ENCODE results near the gene SLC35E1.

SLC35E1 gene

GRCh38 chr19:16615808-16616207 lies 43.6 kb upstream of the SLC35E1 start:
- TF ChIP-seq, protein P1, sequence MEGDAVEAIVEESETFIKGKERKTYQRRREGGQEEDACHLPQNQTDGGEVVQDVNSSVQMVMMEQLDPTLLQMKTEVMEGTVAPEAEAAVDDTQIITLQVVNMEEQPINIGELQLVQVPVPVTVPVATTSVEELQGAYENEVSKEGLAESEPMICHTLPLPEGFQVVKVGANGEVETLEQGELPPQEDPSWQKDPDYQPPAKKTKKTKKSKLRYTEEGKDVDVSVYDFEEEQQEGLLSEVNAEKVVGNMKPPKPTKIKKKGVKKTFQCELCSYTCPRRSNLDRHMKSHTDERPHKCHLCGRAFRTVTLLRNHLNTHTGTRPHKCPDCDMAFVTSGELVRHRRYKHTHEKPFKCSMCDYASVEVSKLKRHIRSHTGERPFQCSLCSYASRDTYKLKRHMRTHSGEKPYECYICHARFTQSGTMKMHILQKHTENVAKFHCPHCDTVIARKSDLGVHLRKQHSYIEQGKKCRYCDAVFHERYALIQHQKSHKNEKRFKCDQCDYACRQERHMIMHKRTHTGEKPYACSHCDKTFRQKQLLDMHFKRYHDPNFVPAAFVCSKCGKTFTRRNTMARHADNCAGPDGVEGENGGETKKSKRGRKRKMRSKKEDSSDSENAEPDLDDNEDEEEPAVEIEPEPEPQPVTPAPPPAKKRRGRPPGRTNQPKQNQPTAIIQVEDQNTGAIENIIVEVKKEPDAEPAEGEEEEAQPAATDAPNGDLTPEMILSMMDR (IDR thresholded peaks at IDR 0.05; ENCODE audit: low read depth, low read length), result no peak

GRCh38 chr19:16614941-16615340 lies 42.7 kb upstream of the SLC35E1 start:
- in situ Hi-C loops (cut with HindIII; ENCODE audit: low sequenced_read_pairs), result no loop called here
- TF ChIP-seq, protein P1 (IDR thresholded peaks at IDR 0.05; ENCODE audit: low read depth, low read length), result no peak
- DNase-seq (ENCODE audit: low read depth, low spot score), result no peak

More at GRCh38 chr19:16615808-16616207, 43.6 kb upstream of the SLC35E1 start:
- no peak for DNase-seq (ENCODE audit: low read depth, low spot score)
- in situ Hi-C loops (cut with HindIII; ENCODE audit: low sequenced_read_pairs), result no loop called here
- no peak overlapping the region for H3K4me3 ChIP-seq (ENCODE audit: low read depth, low read length)

GRCh38 chr19:16613841-16614240 lies 41.6 kb upstream of the SLC35E1 start:
- no peak for DNase-seq (ENCODE audit: low read depth, low spot score)
- in situ Hi-C loops (cut with HindIII; ENCODE audit: low sequenced_read_pairs), result no loop called here

More at GRCh38 chr19:16614941-16615340, 42.7 kb upstream of the SLC35E1 start:
- no peak overlapping the region for H3K4me3 ChIP-seq (ENCODE audit: low read depth, low read length)

DNA sequence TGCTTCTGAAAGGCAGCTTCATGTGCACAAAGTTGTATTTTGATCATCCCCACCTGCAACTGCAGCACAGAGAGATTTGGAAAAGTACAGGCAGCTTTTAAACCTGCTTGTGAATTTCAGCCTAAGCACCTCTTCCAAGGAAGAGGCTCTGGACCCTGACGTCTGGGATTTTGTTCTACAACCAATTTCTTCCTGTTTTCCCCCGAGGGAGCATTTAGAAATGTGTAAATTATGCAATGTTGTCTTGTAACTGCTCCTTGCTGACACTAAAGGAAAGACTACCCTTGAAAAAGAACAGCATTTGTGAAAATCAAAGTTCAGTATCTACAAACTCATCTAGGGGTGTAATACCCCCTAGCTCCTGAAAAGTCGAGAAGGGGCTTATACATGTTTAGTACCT lies 40.4 kb upstream of the SLC35E1 start:
- no peak overlapping the region for H3K4me3 ChIP-seq (ENCODE audit: low read depth, low read length)
- TF ChIP-seq, protein P1 (IDR thresholded peaks at IDR 0.05; ENCODE audit: low read depth, low read length), result no peak
- DNase-seq (ENCODE audit: low read depth, low spot score), result no peak
- in situ Hi-C loops (cut with HindIII; ENCODE audit: low sequenced_read_pairs), result no loop called here

More at GRCh38 chr19:16613841-16614240, 41.6 kb upstream of the SLC35E1 start:
- TF ChIP-seq, protein P1 (IDR thresholded peaks at IDR 0.05; ENCODE audit: low read depth, low read length), result no peak
- no peak overlapping the region for H3K4me3 ChIP-seq (ENCODE audit: low read depth, low read length)

DNA sequence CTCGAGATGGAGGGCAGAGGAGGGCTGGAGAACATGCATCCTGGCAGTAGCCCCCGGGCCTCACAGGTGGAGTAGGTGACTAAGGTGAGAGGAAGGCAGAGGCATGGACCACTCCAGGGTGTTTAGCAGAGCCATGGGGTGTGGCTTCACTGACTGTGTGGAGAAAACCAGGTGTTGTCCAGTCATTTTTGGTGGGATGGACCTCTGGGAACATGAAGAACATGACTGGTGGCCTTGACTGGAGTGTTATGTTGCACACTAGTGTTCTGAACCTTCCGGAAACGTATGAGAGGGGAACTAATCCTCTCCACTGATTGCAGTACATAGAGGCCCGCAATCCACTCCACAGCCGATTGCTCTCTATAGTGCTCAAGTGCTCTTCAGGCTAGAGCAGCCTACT lies 38.9 kb upstream of the SLC35E1 start:
- H3K4me3 ChIP-seq (ENCODE audit: low read depth, low read length), result no peak overlapping the region
- DNase-seq (ENCODE audit: low read depth, low spot score), result no peak
- TF ChIP-seq, protein P1 (IDR thresholded peaks at IDR 0.05; ENCODE audit: low read depth, low read length), result no peak
- in situ Hi-C loops (cut with HindIII; ENCODE audit: low sequenced_read_pairs), result no loop called here

DNA sequence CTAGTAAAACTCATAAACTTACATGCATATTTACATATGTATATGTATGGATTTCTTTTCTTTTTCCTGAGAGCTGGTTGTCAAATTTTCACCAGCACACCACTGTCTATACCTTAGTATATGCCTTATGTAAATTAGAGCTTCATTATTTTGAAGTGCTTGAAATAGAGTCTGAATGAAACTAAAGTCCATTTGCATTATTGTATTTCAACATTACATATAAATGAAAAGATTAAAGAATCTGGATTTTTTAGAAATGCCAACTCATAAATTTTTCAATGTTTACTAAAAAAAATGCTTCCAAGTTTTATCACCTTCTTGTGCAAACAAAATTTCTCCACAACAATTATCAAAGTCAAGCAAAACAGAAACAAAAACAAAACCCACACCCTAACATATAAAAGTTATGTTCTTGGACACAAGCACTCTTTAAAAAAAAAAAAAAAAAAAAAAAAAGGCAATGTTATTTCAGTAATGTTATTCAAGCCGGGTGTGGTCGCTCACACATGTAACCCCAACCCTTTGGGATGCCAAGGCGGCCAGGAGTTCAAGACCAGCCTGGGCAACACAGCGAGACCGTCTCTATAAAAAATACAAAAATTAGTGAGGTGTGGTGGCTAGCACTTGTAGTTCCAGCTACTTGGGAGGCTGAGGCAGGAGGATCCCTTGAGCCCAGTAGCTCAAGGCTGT lies 37.4 kb upstream of the SLC35E1 start:
- no peak for DNase-seq (ENCODE audit: low read depth, low spot score)
- TF ChIP-seq, protein P1 (IDR thresholded peaks at IDR 0.05; ENCODE audit: low read depth, low read length), result no peak
- in situ Hi-C loops (cut with HindIII; ENCODE audit: low sequenced_read_pairs), result no loop called here
- no peak overlapping the region for H3K4me3 ChIP-seq (ENCODE audit: low read depth, low read length)

All from astrocyte of the spinal cord (primary cell).